OCI-LY7 (cell line): Measurements from ENCODE around the gene SLC18A2. TPM values are rescaled to one million over a fixed set of nuclear protein-coding genes. Genes with fewer than 3 reads are reported as not detected.

ENCODE experiments used
- BruUV-seq: library from RNA; stranded (reverse); fragments of 400-500 nt; replicated peaks from 2 replicates; lab custom pipeline; 2021; lab: Mats Ljungman, UMichigan
- CTCF ChIA-PET: fragments of 300-600 bp; sonication (Branson Sonifier 250); formaldehyde crosslinking; loops from one replicate; lab custom pipeline; 2022; ENCODE audit warnings: antibody characterized with exemption; ENCODE audit not compliant: unreplicated experiment; lab: Charles Lee
- POLR2A ChIA-PET: fragments of 300-600 bp; sonication (Branson Sonifier 250); formaldehyde crosslinking; loops from one replicate; lab custom pipeline; 2022; ENCODE audit warnings: antibody characterized with exemption; lab: Charles Lee
- DNase-seq: peaks from one replicate; pipeline ENCODE4 v3.0.0-alpha.2; 2015; ENCODE audit warnings: low spot score
- H2AFZ ChIP-seq: fragments of 200-600 bp; sonication (generic), shearing (Covaris generic); 2 replicates; pipeline ENCODE4 v1.6.1; 2014; ENCODE audit warnings: mild to moderate bottlenecking, antibody characterized with exemption, low read length, moderate library complexity
- H3K27ac ChIP-seq: fragments of 200-600 bp; sonication (generic); 2 replicates; pipeline ENCODE4 v1.5.1; 2014; ENCODE audit warnings: mixed run types, low read depth, mild to moderate bottlenecking, moderate library complexity, low read length, inconsistent platforms; ENCODE audit not compliant: poor library complexity, severe bottlenecking
- H3K36me3 ChIP-seq: fragments of 200-600 bp; sonication (generic); 2 replicates; pipeline ENCODE4 v1.6.1; 2014; ENCODE audit warnings: mild to moderate bottlenecking, antibody characterized with exemption, low read length, moderate library complexity, mixed read lengths; ENCODE audit not compliant: insufficient read depth
- H3K4me1 ChIP-seq: fragments of 200-600 bp; sonication (generic); 2 replicates; pipeline ENCODE4 v1.5.1; 2014; ENCODE audit warnings: mild to moderate bottlenecking, low read length; ENCODE audit not compliant: insufficient read depth, poor library complexity, severe bottlenecking
- H3K4me2 ChIP-seq: fragments of 200-600 bp; sonication (generic); 2 replicates; pipeline ENCODE4 v1.6.1; 2014; ENCODE audit warnings: mild to moderate bottlenecking, low read length
- H3K4me3 ChIP-seq: fragments of 200-600 bp; sonication (generic); 2 replicates; pipeline ENCODE4 v1.5.1; 2014; ENCODE audit warnings: mild to moderate bottlenecking, low read depth, low read length; ENCODE audit not compliant: poor library complexity, severe bottlenecking
- H3K79me2 ChIP-seq: fragments of 200-600 bp; sonication (generic); 2 replicates; pipeline ENCODE4 v1.6.1; 2016; ENCODE audit warnings: low read depth, mild to moderate bottlenecking, low read length, moderate library complexity, mixed read lengths; ENCODE audit not compliant: insufficient read depth
- H3K9me2 ChIP-seq: fragments of 200-600 bp; sonication (generic); 2 replicates; pipeline ENCODE4 v1.6.1; 2016; ENCODE audit warnings: mild to moderate bottlenecking, low read length, mixed read lengths; ENCODE audit not compliant: insufficient read depth
- H3K9me3 ChIP-seq: fragments of 200-600 bp; sonication (generic); 2 replicates; pipeline ENCODE4 v1.6.1; 2014; ENCODE audit warnings: mild to moderate bottlenecking, mixed run types, low read length, mixed read lengths
- H4K20me1 ChIP-seq: fragments of 200-600 bp; sonication (generic); 2 replicates; pipeline ENCODE4 v1.6.1; 2014; ENCODE audit warnings: mild to moderate bottlenecking, antibody characterized with exemption, low read length, moderate library complexity, mixed read lengths; ENCODE audit not compliant: insufficient read depth
- EZH2phosphoT487 ChIP-seq: fragments of 200-600 bp; sonication (generic); IDR thresholded peaks from 2 replicates; pipeline ENCODE4 v1.6.1; 2018; ENCODE audit warnings: low read depth, borderline replicate concordance, mild to moderate bottlenecking, mixed run types, antibody characterized with exemption, low read length, moderate library complexity, mixed read lengths
- intact Hi-C: fragments of 100-400 bp; cut with micrococcal nuclease; formaldehyde crosslinking; loops from one replicate; pipeline ENCODE4 v1.10.0; 2022; ENCODE audit not compliant: unreplicated experiment
- total RNA-seq, 2 experiments: library from RNA; depleted of rRNA in 1 of 2; stranded (reverse); fragments of >200 nt in 1 of 2; shearing (Covaris generic) in 1 of 2; gene quantifications; 2 replicates each; pipeline ENCODE4 v1.2.3, GENCODE V29; 2014 to 2022
- TF ChIP-seq, protein P1 (sequence below): fragments of 200-600 bp; sonication (generic); conservative IDR thresholded peaks from 2 replicates; pipeline ENCODE4 v1.5.1; 2014; ENCODE audit warnings: mild to moderate bottlenecking, antibody characterized with exemption, low read length, moderate library complexity, mixed read lengths

Gene SLC18A2
- total RNA-seq, 2 experiments from 2014 or later = not detected

DNA sequence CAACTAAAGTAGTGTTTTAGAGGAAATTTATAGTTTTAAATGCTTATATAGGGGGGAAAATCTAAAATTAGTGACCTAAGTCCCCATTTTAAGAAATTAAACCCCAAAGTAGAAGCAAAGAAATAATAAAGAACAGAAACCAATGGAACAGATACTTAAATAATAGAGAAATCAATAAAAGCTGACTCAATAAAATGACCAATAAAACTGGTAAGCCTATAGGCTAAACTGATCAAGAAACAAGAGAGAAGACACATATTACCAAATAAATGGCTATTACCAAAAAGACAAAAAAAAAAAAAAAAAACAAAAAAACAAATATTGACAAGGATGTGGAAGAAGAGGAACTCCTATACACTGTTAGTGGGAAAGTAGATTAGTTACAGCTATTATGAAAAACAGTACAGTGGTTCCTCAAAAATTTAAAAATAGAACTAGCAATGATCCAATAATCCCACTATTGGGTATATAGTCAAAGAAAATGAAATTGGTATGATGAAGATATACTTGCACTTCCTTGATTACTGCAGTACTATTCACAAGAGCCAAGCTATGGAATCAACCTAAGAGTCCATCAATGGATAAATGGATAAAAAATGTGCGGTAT lies 53.2 kb downstream of the SLC18A2 start:
- intact Hi-C loops = no loop called here
- H3K36me3 ChIP-seq = peaks cover 10% of the 10 kb centered on the region; the same call in 1 of the 2 replicates
- no peaks in the 10 kb centered on the region for H3K4me1 ChIP-seq
- H3K9me3 ChIP-seq = no peaks in the 10 kb centered on the region
- H3K9me2 ChIP-seq = no peaks in the 10 kb centered on the region
- no peak overlapping the region for H2AFZ ChIP-seq
- BruUV-seq = no TSS peak
- no peak overlapping the region for H3K4me3 ChIP-seq
- TF ChIP-seq, protein P1, sequence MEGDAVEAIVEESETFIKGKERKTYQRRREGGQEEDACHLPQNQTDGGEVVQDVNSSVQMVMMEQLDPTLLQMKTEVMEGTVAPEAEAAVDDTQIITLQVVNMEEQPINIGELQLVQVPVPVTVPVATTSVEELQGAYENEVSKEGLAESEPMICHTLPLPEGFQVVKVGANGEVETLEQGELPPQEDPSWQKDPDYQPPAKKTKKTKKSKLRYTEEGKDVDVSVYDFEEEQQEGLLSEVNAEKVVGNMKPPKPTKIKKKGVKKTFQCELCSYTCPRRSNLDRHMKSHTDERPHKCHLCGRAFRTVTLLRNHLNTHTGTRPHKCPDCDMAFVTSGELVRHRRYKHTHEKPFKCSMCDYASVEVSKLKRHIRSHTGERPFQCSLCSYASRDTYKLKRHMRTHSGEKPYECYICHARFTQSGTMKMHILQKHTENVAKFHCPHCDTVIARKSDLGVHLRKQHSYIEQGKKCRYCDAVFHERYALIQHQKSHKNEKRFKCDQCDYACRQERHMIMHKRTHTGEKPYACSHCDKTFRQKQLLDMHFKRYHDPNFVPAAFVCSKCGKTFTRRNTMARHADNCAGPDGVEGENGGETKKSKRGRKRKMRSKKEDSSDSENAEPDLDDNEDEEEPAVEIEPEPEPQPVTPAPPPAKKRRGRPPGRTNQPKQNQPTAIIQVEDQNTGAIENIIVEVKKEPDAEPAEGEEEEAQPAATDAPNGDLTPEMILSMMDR = no peak
- TF ChIP-seq EZH2phosphoT487 = no peak
- CTCF ChIA-PET = no interaction called here
- H3K79me2 ChIP-seq = no peaks in the 10 kb centered on the region
- H3K4me2 ChIP-seq = no peak overlapping the region
- no peaks in the 10 kb centered on the region for H4K20me1 ChIP-seq
- H3K27ac ChIP-seq = no peak overlapping the region
- no peak for DNase-seq
- POLR2A ChIA-PET = interaction anchor here (0.6 kb wide), 1 partner anchor 631 kb away, joined by 3 read pairs; no protein-coding TSS in a partner anchor

DNA sequence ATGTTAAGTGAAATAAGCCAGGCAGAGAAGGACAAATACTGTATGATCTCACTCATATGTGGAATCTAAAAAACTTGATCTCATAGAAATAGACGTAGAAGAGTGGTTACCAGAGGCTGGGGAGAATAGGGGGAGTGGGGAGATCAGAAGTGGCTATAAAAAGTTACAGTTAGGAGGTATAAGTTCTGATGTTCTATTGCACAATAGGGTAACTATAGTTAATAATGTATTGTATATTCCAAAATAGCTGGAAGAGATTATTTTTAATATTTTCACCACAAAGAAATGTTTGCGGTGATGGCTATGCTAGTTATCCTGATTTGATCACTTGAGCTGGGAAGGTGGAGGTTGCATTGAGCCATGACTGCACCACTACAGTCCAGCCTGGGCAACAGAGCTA lies 53.8 kb downstream of the SLC18A2 start:
- Histone ChIP-seq H3K9me2 (no peaks in the 10 kb centered on the region), H2AFZ (no peak overlapping the region), H3K4me3 (no peak overlapping the region), H3K36me3 (peaks cover 4% of the 10 kb centered on the region; the same call in 1 of the 2 replicates), H4K20me1 (no peaks in the 10 kb centered on the region), H3K27ac (no peak overlapping the region), H3K79me2 (no peaks in the 10 kb centered on the region), H3K4me2 (no peak overlapping the region), H3K9me3 (no peaks in the 10 kb centered on the region), H3K4me1 (no peaks in the 10 kb centered on the region)
- no TSS peak for BruUV-seq
- ChIA-PET POLR2A (interaction anchor here (0.6 kb wide), 1 partner anchor 631 kb away, joined by 3 read pairs; no protein-coding TSS in a partner anchor), CTCF (no interaction called here)
- DNase-seq = no peak
- no peak for TF ChIP-seq EZH2phosphoT487
- TF ChIP-seq, protein P1 = no peak
- intact Hi-C loops = no loop called here

DNA sequence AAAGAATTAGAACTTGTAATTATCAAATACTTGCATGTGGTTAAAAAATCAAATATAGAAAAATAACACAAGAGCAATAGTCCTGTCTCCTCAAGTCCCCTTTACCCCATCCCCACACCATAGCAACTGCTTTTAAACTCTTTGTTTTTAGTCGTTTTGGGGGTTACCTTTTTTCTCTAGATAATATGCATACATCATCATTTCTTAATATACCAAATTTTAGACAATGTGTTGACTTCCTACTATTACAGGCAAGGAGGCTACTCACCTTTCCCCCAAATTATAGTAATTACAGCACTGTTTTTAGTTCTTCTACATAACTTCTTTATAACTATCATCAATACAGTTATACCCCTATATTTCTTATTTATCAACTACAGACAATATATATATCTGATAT lies 57.3 kb downstream of the SLC18A2 start:
- Histone ChIP-seq H3K4me1 (no peaks in the 10 kb centered on the region), H3K4me3 (no peak overlapping the region), H3K4me2 (no peak overlapping the region), H3K9me3 (no peaks in the 10 kb centered on the region), H4K20me1 (no peaks in the 10 kb centered on the region), H3K9me2 (no peaks in the 10 kb centered on the region), H3K27ac (no peak overlapping the region), H3K79me2 (no peaks in the 10 kb centered on the region), H2AFZ (no peak overlapping the region), H3K36me3 (no peaks in the 10 kb centered on the region)
- CTCF ChIA-PET = no interaction called here
- no TSS peak for BruUV-seq
- POLR2A ChIA-PET = interaction anchor here (1.0 kb wide), 1 partner anchor 35 kb away, joined by 3 read pairs; no protein-coding TSS in a partner anchor
- intact Hi-C loops = no loop called here
- no peak for TF ChIP-seq EZH2phosphoT487
- TF ChIP-seq, protein P1 = no peak
- DNase-seq = no peak
